ENCODE measurements around the gene RER1. TPM values are rescaled to one million over a fixed set of nuclear protein-coding genes. Genes with fewer than 3 reads are reported as not detected.

RER1 gene
- total RNA-seq, 1 experiment from 2014 or later = 141 TPM

- Mint-ChIP-seq H3K27ac (ENCODE audit: unreplicated experiment) (no peak overlapping the region), H3K9me3 (ENCODE audit: unreplicated experiment) (no peaks in the 10 kb centered on the region), H3K27me3 (ENCODE audit: insufficient read depth, unreplicated experiment) (no peaks in the 10 kb centered on the region), H3K36me3 (ENCODE audit: insufficient read depth, unreplicated experiment) (no peaks in the 10 kb centered on the region), H3K4me3 (ENCODE audit: unreplicated experiment) (no peak overlapping the region), H3K4me1 (ENCODE audit: low read depth, unreplicated experiment) (no peaks in the 10 kb centered on the region)
- H3K4me1 ChIP-seq = no peaks in the 10 kb centered on the region
- TF ChIP-seq CTCF (IDR thresholded peaks at IDR 0.05; ENCODE audit: insufficient read depth in 1 of 2, low read depth in 1 of 2, low read length in 1 of 2, severe bottlenecking in 1 of 2, unreplicated experiment in 1 of 2) = no peak
- ChIA-PET POLR2A (no interaction called here), CTCF (no interaction called here)
- intact Hi-C loops (cut with micrococcal nuclease; ENCODE audit: unreplicated experiment) = no loop called here
- H3K36me3 ChIP-seq (ENCODE audit: control insufficient read depth, insufficient read depth, low read length) = no peaks in the 10 kb centered on the region
- no peaks in the 10 kb centered on the region for H3K27me3 ChIP-seq (replicated peaks; ENCODE audit: control insufficient read depth, insufficient read depth, low read length)
- no peak overlapping the region for H3K4me3 ChIP-seq (ENCODE audit: low read depth, low read length)
- no TSS peak for BruUV-seq (replicated peaks)
- no peaks in the 10 kb centered on the region for H3K9me3 ChIP-seq
- DNase-seq = no peak
These were observed 61.3 kb downstream of the RER1 start for GRCh38 chr1:2452932-2453315.

GRCh38 chr1:2454227-2454626, 62.6 kb downstream of the RER1 start:
- Mint-ChIP-seq H3K4me1 (ENCODE audit: low read depth, unreplicated experiment) (no peaks in the 10 kb centered on the region), H3K4me3 (ENCODE audit: unreplicated experiment) (no peak overlapping the region), H3K36me3 (ENCODE audit: insufficient read depth, unreplicated experiment) (no peaks in the 10 kb centered on the region), H3K27ac (ENCODE audit: unreplicated experiment) (no peak overlapping the region), H3K9me3 (ENCODE audit: unreplicated experiment) (no peaks in the 10 kb centered on the region), H3K27me3 (ENCODE audit: insufficient read depth, unreplicated experiment) (no peaks in the 10 kb centered on the region)
- Histone ChIP-seq H3K4me3 (ENCODE audit: low read depth, low read length) (no peak overlapping the region), H3K36me3 (ENCODE audit: control insufficient read depth, insufficient read depth, low read length) (no peaks in the 10 kb centered on the region), H3K27me3 (replicated peaks; ENCODE audit: control insufficient read depth, insufficient read depth, low read length) (no peaks in the 10 kb centered on the region), H3K9me3 (no peaks in the 10 kb centered on the region), H3K4me1 (no peaks in the 10 kb centered on the region)
- POLR2A ChIA-PET = no interaction called here
- DNase-seq = no peak
- intact Hi-C loops (cut with micrococcal nuclease; ENCODE audit: unreplicated experiment) = no loop called here
- TF ChIP-seq CTCF (IDR thresholded peaks at IDR 0.05; ENCODE audit: insufficient read depth in 1 of 2, low read depth in 1 of 2, low read length in 1 of 2, severe bottlenecking in 1 of 2, unreplicated experiment in 1 of 2) = no peak
- no TSS peak for BruUV-seq (replicated peaks)
- CTCF ChIA-PET = no interaction called here

Other genes starting within 250 kb of the RER1 start
- gene FAAP20, start 197.1 kb upstream of the RER1 start, total RNA-seq (2022) = 62.5 and 72.4 TPM in 2 replicates
- gene SKI, start 163.5 kb upstream of the RER1 start, total RNA-seq (2022) = 38.2 and 39.8 TPM in 2 replicates
- 8.6 and 9.1 TPM in 2 replicates for gene MORN1, start 287 bp upstream of the RER1 start, total RNA-seq (2022)
- gene PEX10, start 20.7 kb downstream of the RER1 start, total RNA-seq (2022) = 19.7 and 21.9 TPM in 2 replicates
- 0.27 and 0.32 TPM in 2 replicates for gene PLCH2, start 84.4 kb downstream of the RER1 start, total RNA-seq (2022)
- gene PANK4, start 134.8 kb downstream of the RER1 start, total RNA-seq (2022) = 27.0 and 31.7 TPM in 2 replicates
- not detected in 2 replicates for gene HES5, start 138.4 kb downstream of the RER1 start, total RNA-seq (2022)
- 1.5 and 3.2 TPM in 2 replicates for gene TNFRSF14, start 164.5 kb downstream of the RER1 start, total RNA-seq (2022)
- 16.2 and 16.8 TPM in 2 replicates for gene PRXL2B, start 194.9 kb downstream of the RER1 start, total RNA-seq (2022)
- not detected in 2 replicates for gene MMEL1, start 241.2 kb downstream of the RER1 start, total RNA-seq (2022)

Measured in Caco-2 (cell line).